ENCODE results near the gene NIPA2. TPM values are rescaled to one million over a fixed set of nuclear protein-coding genes. Genes with fewer than 3 reads are reported as not detected.

Gene NIPA2
- total and polyA plus RNA-seq, 2 of the 13 experiments (the other 11 are each of a cell fraction or from before 2014, with no cell fraction given) = 29.0 to 56.2 TPM

DNA sequence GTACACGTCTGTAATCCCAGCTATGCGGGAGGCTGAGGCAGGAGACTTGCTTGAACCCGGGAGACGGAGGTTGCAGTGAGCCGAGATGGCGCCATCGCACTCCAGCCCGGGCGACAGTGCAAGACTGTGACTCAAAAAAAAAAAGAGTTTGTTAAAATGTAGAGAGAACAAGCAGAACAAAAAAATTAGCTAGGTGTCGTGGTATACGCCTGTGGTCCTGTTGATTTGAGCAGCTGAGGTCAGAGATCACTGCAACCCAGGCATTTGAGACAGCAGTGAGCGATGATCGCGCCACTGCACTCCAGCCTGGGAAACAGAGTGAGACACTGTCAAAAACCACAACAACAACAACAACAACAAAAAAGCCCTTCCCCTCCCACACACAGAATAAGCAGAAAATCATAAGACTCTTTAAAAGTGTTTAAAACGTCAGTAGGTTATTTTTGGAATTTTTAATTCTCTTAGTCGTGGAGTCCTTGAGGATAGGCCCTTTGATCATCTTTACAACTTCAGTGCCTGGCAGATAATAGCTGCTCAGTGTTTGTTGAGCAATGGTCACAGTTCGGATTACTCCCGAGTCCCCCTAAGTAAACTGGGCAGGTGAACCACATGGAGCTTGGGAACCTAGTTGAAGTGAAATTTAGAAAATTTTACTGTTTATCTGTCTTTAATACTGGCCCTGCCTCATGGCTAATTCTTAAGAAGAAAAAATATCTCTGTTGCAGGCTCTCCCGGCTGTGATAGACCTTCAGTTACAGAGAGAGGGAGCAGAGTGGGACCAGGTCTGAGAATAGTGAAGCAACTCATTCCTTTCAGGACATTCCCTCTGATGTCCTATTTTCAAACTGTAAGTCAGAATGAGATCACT is 6.2 kb downstream of the NIPA2 start (continued):
- TF ChIP-seq, protein P1, sequence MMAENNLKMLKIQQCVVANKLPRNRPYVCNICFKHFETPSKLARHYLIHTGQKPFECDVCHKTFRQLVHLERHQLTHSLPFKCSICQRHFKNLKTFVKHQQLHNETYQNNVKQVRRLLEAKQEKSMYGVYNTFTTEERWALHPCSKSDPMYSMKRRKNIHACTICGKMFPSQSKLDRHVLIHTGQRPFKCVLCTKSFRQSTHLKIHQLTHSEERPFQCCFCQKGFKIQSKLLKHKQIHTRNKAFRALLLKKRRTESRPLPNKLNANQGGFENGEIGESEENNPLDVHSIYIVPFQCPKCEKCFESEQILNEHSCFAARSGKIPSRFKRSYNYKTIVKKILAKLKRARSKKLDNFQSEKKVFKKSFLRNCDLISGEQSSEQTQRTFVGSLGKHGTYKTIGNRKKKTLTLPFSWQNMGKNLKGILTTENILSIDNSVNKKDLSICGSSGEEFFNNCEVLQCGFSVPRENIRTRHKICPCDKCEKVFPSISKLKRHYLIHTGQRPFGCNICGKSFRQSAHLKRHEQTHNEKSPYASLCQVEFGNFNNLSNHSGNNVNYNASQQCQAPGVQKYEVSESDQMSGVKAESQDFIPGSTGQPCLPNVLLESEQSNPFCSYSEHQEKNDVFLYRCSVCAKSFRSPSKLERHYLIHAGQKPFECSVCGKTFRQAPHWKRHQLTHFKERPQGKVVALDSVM (CRISPR knock-in tag; IDR thresholded peaks at IDR 0.05) = peak; percentile 89
- TF ChIP-seq SRY (CRISPR knock-in tag; IDR thresholded peaks at IDR 0.05) (no peak), ZNF850 (CRISPR knock-in tag; conservative IDR thresholded peaks at IDR 0.05) (no peak), ZNF3 (CRISPR knock-in tag; IDR thresholded peaks at IDR 0.05) (no peak), KLF15 (CRISPR knock-in tag; IDR thresholded peaks at IDR 0.05; ENCODE audit: borderline replicate concordance) (no peak), CEBPB (IDR thresholded peaks at IDR 0.05; ENCODE audit: borderline replicate concordance, low read depth, low read length) (peak; percentile 25; the same call in 1 of the 2 replicates), PHF21A (CRISPR knock-in tag; IDR thresholded peaks at IDR 0.05) (peak; percentile 45), TGIF2 (CRISPR knock-in tag; IDR thresholded peaks at IDR 0.05) (no peak), CEBPG (CRISPR knock-in tag; IDR thresholded peaks at IDR 0.05) (peak; percentile 75), ZNF562 (CRISPR knock-in tag; IDR thresholded peaks at IDR 0.05; ENCODE audit: borderline replicate concordance) (no peak), MEF2D (CRISPR knock-in tag; IDR thresholded peaks at IDR 0.05) (no peak), ZNF546 (CRISPR knock-in tag; conservative IDR thresholded peaks at IDR 0.05) (no peak), POLR2AphosphoS5 (IDR thresholded peaks at IDR 0.05; ENCODE audit: low read depth, low read length) (no peak), JUND (CRISPR knock-in tag; IDR thresholded peaks at IDR 0.05) (no peak), IKZF4 (CRISPR knock-in tag; IDR thresholded peaks at IDR 0.05; ENCODE audit: borderline replicate concordance, low read depth, not compliant biosample characterization) (no peak), EHMT2 (IDR thresholded peaks at IDR 0.05; ENCODE audit: borderline replicate concordance, low read depth, low read length) (no peak), NR2F1 (CRISPR knock-in tag; IDR thresholded peaks at IDR 0.05) (peak in 1 of 2 experiments; percentile 42; a peak in 1 of 4 replicates), SAP130 (CRISPR knock-in tag; IDR thresholded peaks at IDR 0.05; ENCODE audit: low read depth) (peak; percentile 53), ZNF12 (CRISPR knock-in tag; IDR thresholded peaks at IDR 0.05) (no peak), ZNF672 (CRISPR knock-in tag; IDR thresholded peaks at IDR 0.05) (no peak)
- TF ChIP-seq, protein P2, sequence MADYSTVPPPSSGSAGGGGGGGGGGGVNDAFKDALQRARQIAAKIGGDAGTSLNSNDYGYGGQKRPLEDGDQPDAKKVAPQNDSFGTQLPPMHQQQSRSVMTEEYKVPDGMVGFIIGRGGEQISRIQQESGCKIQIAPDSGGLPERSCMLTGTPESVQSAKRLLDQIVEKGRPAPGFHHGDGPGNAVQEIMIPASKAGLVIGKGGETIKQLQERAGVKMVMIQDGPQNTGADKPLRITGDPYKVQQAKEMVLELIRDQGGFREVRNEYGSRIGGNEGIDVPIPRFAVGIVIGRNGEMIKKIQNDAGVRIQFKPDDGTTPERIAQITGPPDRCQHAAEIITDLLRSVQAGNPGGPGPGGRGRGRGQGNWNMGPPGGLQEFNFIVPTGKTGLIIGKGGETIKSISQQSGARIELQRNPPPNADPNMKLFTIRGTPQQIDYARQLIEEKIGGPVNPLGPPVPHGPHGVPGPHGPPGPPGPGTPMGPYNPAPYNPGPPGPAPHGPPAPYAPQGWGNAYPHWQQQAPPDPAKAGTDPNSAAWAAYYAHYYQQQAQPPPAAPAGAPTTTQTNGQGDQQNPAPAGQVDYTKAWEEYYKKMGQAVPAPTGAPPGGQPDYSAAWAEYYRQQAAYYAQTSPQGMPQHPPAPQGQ (CRISPR knock-in tag; IDR thresholded peaks at IDR 0.05; ENCODE audit: borderline replicate concordance) = no peak
- TF ChIP-seq, protein P3, sequence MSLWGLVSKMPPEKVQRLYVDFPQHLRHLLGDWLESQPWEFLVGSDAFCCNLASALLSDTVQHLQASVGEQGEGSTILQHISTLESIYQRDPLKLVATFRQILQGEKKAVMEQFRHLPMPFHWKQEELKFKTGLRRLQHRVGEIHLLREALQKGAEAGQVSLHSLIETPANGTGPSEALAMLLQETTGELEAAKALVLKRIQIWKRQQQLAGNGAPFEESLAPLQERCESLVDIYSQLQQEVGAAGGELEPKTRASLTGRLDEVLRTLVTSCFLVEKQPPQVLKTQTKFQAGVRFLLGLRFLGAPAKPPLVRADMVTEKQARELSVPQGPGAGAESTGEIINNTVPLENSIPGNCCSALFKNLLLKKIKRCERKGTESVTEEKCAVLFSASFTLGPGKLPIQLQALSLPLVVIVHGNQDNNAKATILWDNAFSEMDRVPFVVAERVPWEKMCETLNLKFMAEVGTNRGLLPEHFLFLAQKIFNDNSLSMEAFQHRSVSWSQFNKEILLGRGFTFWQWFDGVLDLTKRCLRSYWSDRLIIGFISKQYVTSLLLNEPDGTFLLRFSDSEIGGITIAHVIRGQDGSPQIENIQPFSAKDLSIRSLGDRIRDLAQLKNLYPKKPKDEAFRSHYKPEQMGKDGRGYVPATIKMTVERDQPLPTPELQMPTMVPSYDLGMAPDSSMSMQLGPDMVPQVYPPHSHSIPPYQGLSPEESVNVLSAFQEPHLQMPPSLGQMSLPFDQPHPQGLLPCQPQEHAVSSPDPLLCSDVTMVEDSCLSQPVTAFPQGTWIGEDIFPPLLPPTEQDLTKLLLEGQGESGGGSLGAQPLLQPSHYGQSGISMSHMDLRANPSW (CRISPR knock-in tag; IDR thresholded peaks at IDR 0.05; ENCODE audit: borderline replicate concordance) = no peak
- TF ChIP-seq, protein P4, sequence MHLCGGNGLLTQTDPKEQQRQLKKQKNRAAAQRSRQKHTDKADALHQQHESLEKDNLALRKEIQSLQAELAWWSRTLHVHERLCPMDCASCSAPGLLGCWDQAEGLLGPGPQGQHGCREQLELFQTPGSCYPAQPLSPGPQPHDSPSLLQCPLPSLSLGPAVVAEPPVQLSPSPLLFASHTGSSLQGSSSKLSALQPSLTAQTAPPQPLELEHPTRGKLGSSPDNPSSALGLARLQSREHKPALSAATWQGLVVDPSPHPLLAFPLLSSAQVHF (CRISPR knock-in tag; IDR thresholded peaks at IDR 0.05) = no peak
